Fibroblast of peridontal ligament (primary cell): ENCODE results near the gene SH3BGRL3.
"Not testable (repeated sequence)": the region's sequence is repeated elsewhere in the genome, so short reads cannot be mapped to it uniquely, and the experiment has no call there.

ENCODE experiments used
- DNase-seq: peaks from one replicate; pipeline ENCODE4 v3.0.0-alpha.2; 2010; ENCODE audit errors: extremely low read depth

SH3BGRL3 gene

GRCh38 chr1:26290882-26291261, 11.0 kb downstream of the SH3BGRL3 start:
- DNase-seq, result no peak

DNA sequence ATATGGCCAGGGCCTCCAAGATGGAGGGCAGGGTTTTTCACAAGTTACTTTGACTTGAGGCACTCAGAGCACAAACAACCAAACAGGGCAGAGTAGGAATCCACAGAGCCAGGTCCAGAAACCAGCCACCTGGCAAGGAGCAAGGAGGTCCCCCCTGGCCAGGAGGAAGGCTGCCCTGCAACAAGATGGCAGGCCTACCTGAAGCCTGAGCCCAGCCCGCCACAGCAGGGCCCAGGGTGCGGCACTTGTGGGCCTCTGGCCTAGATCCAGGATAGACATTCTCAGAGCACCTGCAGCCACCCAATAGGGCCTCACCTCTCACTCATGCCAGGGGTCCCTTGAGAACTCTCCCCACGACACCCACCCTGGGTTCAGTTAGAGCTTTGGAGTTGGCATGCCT, 11.5 kb downstream of the SH3BGRL3 start:
- DNase-seq, result no peak

- no peak for DNase-seq
Observed at GRCh38 chr1:26291939-26292338, 12.1 kb downstream of the SH3BGRL3 start.

DNA sequence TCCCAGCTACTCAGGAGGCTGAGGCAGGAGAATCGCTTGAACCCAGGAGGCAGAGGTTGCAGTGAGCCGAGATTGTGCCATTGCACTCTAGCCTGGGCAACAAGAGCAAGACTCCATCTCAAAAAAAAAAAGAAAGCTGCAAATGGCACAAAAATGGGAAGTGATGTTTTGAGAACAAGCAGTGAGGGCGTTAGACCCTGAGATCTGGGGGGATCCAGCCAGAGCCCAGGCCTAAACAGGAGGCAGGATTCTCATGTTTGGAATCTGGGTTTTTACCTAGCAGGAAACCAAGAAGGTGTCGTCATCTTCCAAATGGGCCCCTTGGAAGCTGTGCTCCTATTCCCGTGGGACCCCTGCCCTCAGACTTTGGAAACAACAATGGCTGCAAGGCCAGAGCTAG, 12.8 kb downstream of the SH3BGRL3 start:
- not testable (repeated sequence) for DNase-seq

DNA sequence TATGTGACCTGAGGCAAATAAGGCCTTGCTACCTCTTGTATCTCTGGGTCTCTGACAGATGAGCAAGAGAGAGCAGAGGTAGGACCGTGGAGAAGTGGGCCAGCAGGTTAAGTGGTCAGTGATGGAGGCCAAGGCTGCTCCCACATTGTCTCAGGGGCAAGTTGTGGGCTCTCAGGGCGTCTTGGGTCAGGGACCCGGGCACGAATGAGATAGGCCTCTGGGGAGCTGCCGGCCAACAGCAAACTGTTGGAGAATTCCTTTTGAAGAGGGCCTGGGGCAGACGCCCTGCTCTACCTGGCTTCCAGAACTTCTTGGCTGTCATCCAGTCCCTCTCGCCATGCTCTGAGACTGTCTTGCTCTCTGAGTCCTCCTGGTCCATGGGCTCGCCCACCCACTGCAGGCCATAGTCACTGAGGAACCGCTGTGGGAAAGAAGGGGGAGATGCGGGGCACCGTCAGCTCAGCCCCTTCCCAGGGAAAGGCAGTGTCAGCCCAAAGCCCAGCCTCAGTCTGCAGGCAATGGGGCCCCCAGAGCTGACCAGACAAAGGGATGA, 14.1 kb downstream of the SH3BGRL3 start:
- DNase-seq, result no peak

DNA sequence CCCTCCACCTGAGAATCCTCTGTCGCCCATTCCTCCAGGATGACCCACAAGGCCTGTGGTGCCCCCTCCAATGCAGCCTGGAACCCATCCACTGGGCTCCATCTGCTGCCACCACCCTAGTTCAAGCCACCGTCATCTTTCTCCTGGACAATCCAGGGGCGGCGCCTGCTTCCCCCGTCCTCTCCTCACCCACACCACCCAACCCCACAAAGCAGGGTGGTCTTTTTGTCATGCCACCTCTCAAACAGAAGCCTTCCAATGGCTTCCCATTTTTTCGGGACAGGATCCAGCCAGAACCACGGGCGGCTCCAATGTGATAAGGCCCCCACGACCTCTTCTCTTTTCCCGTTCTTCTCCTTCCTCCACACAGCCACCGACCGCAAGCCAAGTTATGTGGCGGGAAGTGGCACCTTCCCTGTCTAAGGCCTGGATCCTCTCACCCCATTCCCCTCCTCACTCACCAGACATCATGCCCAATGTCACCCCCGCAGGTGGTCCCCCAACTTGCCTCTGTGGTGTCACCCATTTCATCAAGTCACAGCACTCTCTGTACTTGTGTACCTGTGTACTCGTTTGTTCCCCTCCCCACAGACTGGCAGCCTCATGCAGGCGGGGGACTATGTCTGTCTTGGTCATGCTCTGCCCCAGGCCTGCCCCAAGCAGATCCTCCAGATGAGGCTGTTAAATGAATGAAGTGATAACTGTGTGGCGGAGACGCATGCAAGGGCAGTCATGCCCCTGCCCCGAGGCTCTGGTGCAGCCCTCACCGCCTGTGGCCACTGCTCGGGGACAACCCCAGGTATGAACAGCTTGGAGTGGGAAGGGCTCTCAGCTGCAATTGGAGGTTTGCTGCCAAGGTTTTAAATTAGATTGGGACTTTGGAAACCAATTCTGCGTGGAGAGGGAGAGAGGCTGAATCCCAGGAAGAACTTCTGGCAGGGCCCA, 15.6 kb downstream of the SH3BGRL3 start:
- no peak for DNase-seq

- DNase-seq, result no peak
Observed at GRCh38 chr1:26296340-26297056, 16.6 kb downstream of the SH3BGRL3 start.

- DNase-seq, result no peak
Observed at GRCh38 chr1:26297057-26297790, 17.3 kb downstream of the SH3BGRL3 start.

- DNase-seq, result no peak
Observed at GRCh38 chr1:26297791-26298124, 17.9 kb downstream of the SH3BGRL3 start.

DNA sequence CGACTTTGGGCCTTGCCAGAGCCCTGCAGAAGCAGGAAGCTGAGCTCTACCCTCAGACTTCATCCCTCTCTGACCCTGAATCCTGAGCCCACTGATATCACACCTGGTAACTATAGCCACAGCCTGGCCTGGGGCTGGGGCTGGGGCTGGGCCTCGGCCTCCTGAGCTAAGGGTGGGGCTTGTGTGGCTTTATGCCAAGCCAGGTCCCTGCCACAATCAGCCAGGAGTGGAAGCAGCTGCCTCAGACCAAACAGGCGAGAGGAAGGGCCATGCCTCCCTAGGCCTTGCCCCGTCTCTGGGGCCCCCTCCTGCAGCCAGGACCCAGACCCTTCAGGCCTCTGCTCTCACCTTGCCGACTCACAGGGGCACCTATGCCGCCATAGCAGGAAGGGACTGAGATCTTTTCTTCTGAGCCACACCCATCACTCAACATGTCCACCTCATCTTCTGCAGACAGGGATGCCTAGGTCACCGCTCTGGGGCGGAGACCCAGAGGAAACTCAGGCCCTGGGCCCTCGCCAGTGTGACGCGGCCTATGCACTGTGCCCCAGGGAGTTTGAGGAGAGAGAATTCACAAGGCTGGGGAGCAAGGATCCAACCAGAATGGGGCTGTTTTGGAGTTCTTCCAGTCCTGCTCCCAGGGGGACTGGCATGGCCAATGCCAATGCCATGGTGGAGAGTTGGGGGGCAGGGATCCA, 20.8 kb downstream of the SH3BGRL3 start:
- DNase-seq, result no peak

- peak; percentile 79 for DNase-seq
Observed at GRCh38 chr1:26302733-26303405, 23.0 kb downstream of the SH3BGRL3 start.

GRCh38 chr1:26305667-26306289, 25.9 kb downstream of the SH3BGRL3 start:
- no peak for DNase-seq

GRCh38 chr1:26306290-26307229, 26.7 kb downstream of the SH3BGRL3 start, which contains the start of gene UBXN11:
Gene UBXN11 (minus strand): TSS chr1:26306636. CDS start chr1:26302883, 3,753 bp downstream.
- DNase-seq, result peak; percentile 90

DNA sequence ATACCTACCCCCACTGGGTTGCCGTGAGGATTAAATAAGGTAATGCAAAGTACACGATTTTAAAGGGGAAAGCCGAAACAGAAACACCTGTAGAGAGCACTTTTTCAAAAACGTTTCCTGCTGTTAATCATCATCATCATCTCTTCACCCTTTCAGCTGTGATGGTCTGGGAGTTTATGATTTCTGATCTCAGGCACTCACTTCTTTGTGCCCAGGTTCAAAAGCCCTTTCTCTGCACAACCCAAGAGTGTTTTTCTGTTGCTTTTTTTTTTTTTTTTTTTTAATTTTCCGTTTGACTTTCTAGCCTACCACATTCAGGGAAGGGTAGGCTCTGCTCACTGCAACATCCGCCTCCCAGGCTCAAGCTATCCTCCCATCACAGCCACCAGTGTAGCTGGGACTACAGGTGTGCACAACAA, 27.5 kb downstream of the SH3BGRL3 start:
- DNase-seq, result no peak

DNA sequence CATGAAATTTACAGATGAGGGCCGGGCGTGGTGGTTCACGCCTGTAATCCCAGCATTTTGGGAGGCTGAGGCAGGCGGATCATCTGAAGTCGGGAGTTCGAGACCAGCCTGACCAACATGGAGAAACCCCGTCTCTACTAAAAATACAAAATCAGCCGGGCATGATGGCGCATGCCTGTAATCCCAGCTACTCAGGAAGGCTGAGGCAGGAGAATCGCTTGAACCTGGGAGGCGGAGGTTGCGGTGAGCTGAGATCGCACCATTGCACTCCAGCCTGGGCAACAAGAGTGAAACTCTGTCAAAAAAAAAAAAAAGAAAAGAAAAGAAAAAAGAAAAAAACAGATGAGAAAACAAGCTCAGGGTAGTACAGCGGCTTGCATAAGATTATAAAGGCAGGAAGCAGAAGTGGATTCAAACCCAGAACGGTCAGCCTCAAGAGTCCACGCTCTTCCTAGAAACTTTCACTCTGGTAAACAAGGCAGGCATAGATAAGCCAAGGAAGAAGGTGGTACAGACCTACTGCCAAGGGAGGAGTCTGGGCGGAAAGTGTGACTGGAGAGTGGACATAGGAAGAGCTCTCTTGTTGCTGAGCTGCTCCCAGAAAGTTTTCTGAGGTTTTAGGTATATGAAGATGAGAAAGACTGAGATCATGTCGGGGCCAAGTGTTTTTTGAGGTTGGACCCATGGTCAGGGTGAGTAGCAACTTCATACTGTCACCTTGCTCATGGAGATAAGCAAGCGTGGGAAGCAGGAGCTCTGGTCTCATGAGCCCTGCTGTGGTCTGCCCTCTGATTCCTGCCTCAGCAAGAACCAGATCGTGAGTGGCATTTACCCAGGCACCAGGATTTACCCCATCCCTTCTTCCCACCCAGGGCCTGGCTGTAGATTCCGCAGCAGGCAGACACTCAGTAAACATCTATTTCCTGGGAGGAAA, 28.3 kb downstream of the SH3BGRL3 start:
- not testable (repeated sequence) for DNase-seq

DNA sequence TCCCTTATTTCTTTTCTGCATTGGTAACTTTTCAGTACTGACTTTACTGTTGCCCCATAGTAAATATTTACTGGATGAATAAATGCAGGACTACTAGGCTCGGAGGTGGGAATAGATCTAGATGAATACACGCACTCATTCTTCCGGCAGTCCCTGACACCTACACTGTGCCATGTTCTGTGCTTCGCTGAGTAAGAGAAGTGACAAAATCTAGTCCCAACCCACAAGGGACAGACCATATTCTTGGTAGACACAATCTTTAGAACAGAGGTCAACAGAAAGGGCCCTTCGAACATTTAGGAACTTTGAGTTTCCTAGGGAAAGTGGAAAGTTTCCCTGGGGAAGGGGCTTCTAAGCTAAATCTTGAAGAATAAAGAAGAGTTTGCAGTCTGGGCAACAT, 34.6 kb downstream of the SH3BGRL3 start:
- DNase-seq, result no peak

DNA sequence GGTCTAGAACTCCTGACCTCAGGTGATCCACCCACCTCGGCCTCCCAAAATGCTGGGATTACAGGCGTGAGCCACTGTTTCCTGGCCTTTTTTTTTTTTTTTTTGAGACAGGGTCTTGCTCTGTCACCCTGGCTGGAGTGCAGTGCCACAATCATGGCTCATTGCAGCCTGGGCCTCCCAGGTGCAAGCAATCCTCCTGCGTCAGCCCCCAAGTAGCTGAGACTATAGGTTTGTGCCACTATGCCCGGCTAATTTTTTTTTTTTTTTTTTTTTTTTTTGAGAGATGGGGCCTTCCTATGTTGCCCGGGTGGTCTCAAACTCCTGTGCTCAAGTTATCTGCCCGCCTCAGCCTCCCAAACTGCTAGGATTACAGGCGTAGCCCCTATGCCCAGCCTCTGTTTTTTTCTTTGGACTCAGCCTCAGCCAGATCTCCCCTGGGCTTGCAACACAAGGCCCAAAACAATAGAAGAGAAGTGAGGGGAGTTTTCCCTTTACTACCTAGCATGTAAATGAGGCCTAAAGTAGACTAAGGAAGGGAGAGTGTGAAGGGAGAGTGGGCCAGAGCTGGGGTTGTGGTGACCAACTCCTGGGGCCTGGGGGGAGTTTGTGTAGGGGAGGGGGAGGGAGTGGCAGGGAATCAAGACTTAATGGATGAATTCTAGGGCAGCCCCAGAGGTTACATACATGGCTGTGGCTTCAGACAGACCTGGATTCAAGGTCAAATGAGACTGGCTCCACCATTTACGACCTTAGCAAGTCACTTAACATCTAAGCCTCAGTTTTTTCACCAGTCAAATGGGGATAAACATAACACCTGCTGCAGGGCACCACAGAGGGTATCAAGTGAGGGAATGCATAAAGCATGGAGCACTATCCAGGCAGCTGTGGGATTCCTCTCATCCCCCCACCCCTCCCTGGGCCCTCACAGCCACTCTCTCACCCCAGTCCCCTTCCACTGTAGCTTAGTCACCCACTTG, 36.3 kb downstream of the SH3BGRL3 start:
- DNase-seq, result no peak
